ENCODE data around the gene FLG2. TPM values are rescaled to one million over a fixed set of nuclear protein-coding genes. Genes with fewer than 3 reads are reported as not detected.

The FLG2 gene
- total RNA-seq, 4 donors from 2014 or later = not detected

DNA sequence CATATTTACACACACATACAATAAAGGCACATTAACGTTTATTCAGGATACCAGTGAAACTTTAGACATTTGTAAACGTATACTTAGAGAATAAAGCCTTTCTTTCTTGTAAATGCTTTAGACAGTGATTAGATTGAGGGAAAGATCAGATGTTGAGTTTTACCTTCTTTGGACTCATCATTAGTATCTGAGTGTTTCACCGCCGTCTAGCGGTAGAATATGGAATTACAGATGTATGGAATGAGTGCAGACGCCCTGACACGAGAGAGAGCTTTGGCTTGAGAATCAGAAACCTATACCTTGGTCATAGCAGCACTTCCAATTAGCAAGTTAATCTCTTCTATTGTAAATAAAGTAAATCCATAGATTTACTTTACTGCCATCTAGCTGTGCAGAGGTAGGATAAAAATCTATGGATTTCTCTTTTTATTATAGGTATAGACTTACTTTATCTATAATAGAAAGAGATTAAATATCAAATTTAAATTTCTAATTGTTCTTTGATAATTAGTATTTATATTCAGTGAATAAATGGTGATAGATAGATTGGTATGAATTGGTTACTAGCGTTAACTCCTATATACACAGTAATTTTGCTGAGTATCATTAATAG is 12.6 kb downstream of the FLG2 start:
- Histone ChIP-seq H3K4me3 (no peak overlapping the region), H3K27me3 (no peaks in the 10 kb centered on the region), H3K36me3 (no peaks in the 10 kb centered on the region), H3K4me1 (no peaks in the 10 kb centered on the region), H3K9me3 (no peaks in the 10 kb centered on the region), H3K27ac (no peak overlapping the region)
- DNase-seq = no peak
- TF ChIP-seq CTCF (IDR thresholded peaks at IDR 0.05) = peak; percentile 25 to 56 (median 34)
- TF ChIP-seq POLR2A (IDR thresholded peaks at IDR 0.05) = no peak
- intact Hi-C loops (cut with DNase I; ENCODE audit: low total_unique reads) = no loop called here

GRCh38 chr1:152344438-152344837 is 15.4 kb downstream of the FLG2 start:
- H3K27me3 ChIP-seq = no peaks in the 10 kb centered on the region
- H3K36me3 ChIP-seq = no peaks in the 10 kb centered on the region
- no peak for DNase-seq
- H3K27ac ChIP-seq = no peak overlapping the region
- H3K4me3 ChIP-seq = no peak overlapping the region
- no peaks in the 10 kb centered on the region for H3K4me1 ChIP-seq
- intact Hi-C loops (cut with DNase I; ENCODE audit: low total_unique reads) = no loop called here
- H3K9me3 ChIP-seq = no peaks in the 10 kb centered on the region
- TF ChIP-seq POLR2A (IDR thresholded peaks at IDR 0.05) = no peak

- H3K4me3 ChIP-seq = no peak overlapping the region
- no peaks in the 10 kb centered on the region for H3K27me3 ChIP-seq
- H3K27ac ChIP-seq = no peak overlapping the region
- H3K4me1 ChIP-seq = no peaks in the 10 kb centered on the region
- H3K36me3 ChIP-seq = no peaks in the 10 kb centered on the region
- TF ChIP-seq CTCF (IDR thresholded peaks at IDR 0.05) = no peak
- TF ChIP-seq POLR2A (IDR thresholded peaks at IDR 0.05) = no peak
- no peaks in the 10 kb centered on the region for H3K9me3 ChIP-seq
- intact Hi-C loops (cut with DNase I; ENCODE audit: low total_unique reads) = no loop called here
- no peak for DNase-seq
Measured at GRCh38 chr1:152343006-152343405, 16.8 kb downstream of the FLG2 start.

DNA sequence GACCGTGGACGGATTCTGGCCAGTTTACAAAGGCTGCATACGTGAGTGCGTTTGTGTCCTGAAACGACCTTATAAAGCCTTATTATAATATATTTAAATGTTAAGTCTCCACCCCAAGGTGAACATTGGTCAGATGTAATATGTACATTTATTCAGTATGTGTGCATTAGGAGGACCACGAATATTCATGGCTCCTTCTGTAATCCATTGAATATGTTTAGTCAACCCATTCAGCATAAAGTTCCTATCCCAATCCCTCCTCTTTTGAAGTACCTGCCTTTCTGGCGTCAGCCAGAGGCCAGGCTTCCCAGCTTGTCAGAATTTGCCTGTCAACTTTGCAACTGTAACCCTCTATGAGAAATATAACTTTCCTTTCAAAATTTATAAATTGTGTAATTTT is 24.4 kb downstream of the FLG2 start:
- TF ChIP-seq POLR2A (IDR thresholded peaks at IDR 0.05) (no peak), CTCF (IDR thresholded peaks at IDR 0.05) (no peak)
- intact Hi-C loops (cut with DNase I; ENCODE audit: low total_unique reads) = no loop called here
- no peak for DNase-seq
- no peaks in the 10 kb centered on the region for H3K27me3 ChIP-seq
- no peak overlapping the region for H3K27ac ChIP-seq
- no peaks in the 10 kb centered on the region for H3K36me3 ChIP-seq
- no peaks in the 10 kb centered on the region for H3K9me3 ChIP-seq
- H3K4me1 ChIP-seq = no peaks in the 10 kb centered on the region
- H3K4me3 ChIP-seq = no peak overlapping the region

DNA sequence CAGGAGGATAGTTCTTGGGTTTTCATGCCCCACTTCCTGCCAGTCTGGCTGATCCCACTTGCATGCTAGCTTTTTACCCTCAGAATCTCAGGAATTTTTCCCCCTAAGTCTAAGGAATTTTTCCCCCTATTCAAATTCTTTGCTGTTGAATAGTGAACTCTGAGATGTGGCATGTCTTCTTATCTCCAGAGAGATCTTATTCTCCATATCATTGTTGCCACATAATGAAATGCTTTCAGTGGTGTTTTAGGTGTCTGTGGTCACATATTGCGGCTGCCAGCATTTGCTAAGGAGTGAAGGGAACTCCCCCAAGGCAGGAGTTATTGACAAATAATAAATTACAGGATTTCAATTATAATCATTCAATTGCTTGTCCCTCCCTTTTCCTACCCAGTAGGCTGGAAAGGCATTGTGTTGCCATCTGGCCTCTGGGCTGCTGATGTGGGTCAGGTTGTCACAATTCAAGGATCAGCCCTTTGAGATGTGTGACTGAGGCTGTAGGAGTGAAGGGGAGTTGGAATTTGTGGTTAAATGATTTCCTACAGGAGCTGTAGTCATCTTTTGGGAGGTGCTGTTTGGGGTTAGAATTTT is 30.9 kb downstream of the FLG2 start:
- Histone ChIP-seq H3K27ac (no peak overlapping the region), H3K4me3 (no peak overlapping the region), H3K9me3 (no peaks in the 10 kb centered on the region), H3K4me1 (no peaks in the 10 kb centered on the region), H3K27me3 (no peaks in the 10 kb centered on the region), H3K36me3 (no peaks in the 10 kb centered on the region)
- intact Hi-C loops (cut with DNase I; ENCODE audit: low total_unique reads) = no loop called here
- no peak for DNase-seq
- TF ChIP-seq CTCF (IDR thresholded peaks at IDR 0.05) (no peak), POLR2A (IDR thresholded peaks at IDR 0.05) (no peak)
